Astrocyte (in vitro differentiated cells and primary cell): ENCODE results near the gene NLRP14. TPM values are rescaled to one million over a fixed set of nuclear protein-coding genes. Genes with fewer than 3 reads are reported as not detected.

ENCODE experiments used
- DNase-seq: peaks from one replicate; pipeline ENCODE4 v3.0.0-alpha.2; 2010; ENCODE audit warnings: low read depth
- FAIRE-seq: peaks from 2 replicates; lab custom pipeline; 2011; peaks lifted over from hg19 to GRCh38; lab: Jason Lieb, UNC
- H2AFZ ChIP-seq: 2 replicates; pipeline ENCODE4 v1.6.0; 2012; ENCODE audit warnings: low read depth, low read length, inconsistent platforms
- H3K27ac ChIP-seq: 2 replicates; pipeline ENCODE4 v1.5.1; 2011; ENCODE audit warnings: low read depth, low read length, inconsistent platforms
- H3K27me3 ChIP-seq: 2 replicates; pipeline ENCODE4 v1.6.0; 2011; ENCODE audit warnings: low read length, inconsistent platforms; ENCODE audit not compliant: insufficient read depth
- H3K36me3 ChIP-seq: 2 replicates; pipeline ENCODE4 v1.5.1; 2011; ENCODE audit warnings: low read length, inconsistent platforms; ENCODE audit not compliant: insufficient read depth
- H3K4me1 ChIP-seq: 2 replicates; pipeline ENCODE4 v1.5.1; 2011; ENCODE audit warnings: low read length, inconsistent platforms; ENCODE audit not compliant: insufficient read depth
- H3K4me2 ChIP-seq: 2 replicates; pipeline ENCODE4 v1.6.0; 2012; ENCODE audit warnings: low read length, inconsistent platforms
- H3K4me3 ChIP-seq: 2 replicates; pipeline ENCODE4 v1.5.1; 2011; ENCODE audit warnings: low read depth, mild to moderate bottlenecking, low read length, inconsistent platforms; ENCODE audit not compliant: insufficient read depth
- H3K79me2 ChIP-seq: 2 replicates; pipeline ENCODE4 v1.6.0; 2012; ENCODE audit warnings: mild to moderate bottlenecking, low read length, inconsistent platforms; ENCODE audit not compliant: insufficient read depth
- H3K9ac ChIP-seq: 2 replicates; pipeline ENCODE4 v1.6.0; 2012; ENCODE audit warnings: mild to moderate bottlenecking, low read length, inconsistent platforms
- H3K9me3 ChIP-seq: 2 replicates; pipeline ENCODE4 v1.5.1; 2012; ENCODE audit warnings: low read depth, mild to moderate bottlenecking, low read length, inconsistent platforms; ENCODE audit not compliant: insufficient read depth
- H4K20me1 ChIP-seq: 2 replicates; pipeline ENCODE4 v1.6.0; 2012; ENCODE audit warnings: low read length, inconsistent platforms; ENCODE audit not compliant: insufficient read depth
- H3K27ac Mint-ChIP-seq: one replicate; pipeline ENCODE4 v1.8.0; 2021; ENCODE audit warnings: mild to moderate bottlenecking, mixed read lengths; ENCODE audit not compliant: unreplicated experiment
- H3K27me3 Mint-ChIP-seq: one replicate; pipeline ENCODE4 v1.8.0; 2021; ENCODE audit warnings: low read depth, mixed read lengths; ENCODE audit not compliant: unreplicated experiment
- H3K36me3 Mint-ChIP-seq: one replicate; pipeline ENCODE4 v1.8.0; 2021; ENCODE audit warnings: low read depth, mixed read lengths; ENCODE audit not compliant: unreplicated experiment
- H3K4me1 Mint-ChIP-seq: one replicate; pipeline ENCODE4 v1.8.0; 2021; ENCODE audit warnings: low read depth, mixed read lengths; ENCODE audit not compliant: unreplicated experiment
- H3K4me3 Mint-ChIP-seq: one replicate; pipeline ENCODE4 v1.8.0; 2021; ENCODE audit warnings: mild to moderate bottlenecking, moderate library complexity, mixed read lengths; ENCODE audit not compliant: unreplicated experiment
- H3K9me3 Mint-ChIP-seq: one replicate; pipeline ENCODE4 v1.8.0; 2021; ENCODE audit warnings: mild to moderate bottlenecking, mixed read lengths; ENCODE audit not compliant: unreplicated experiment
- EZH2 ChIP-seq: IDR thresholded peaks from 2 replicates; pipeline ENCODE4 v1.6.1; 2012; ENCODE audit warnings: mild to moderate bottlenecking, low read length, inconsistent platforms; ENCODE audit not compliant: insufficient read depth
- total RNA-seq: library from RNA; stranded (reverse); gene quantifications from 2 replicates; pipeline ENCODE4 v1.2.1, GENCODE V29; 2021
- TF ChIP-seq, protein P1 (sequence below): IDR thresholded peaks from 2 replicates; pipeline ENCODE4 v1.5.1; 2011; ENCODE audit warnings: low read depth, mild to moderate bottlenecking, inconsistent platforms, low read length, moderate library complexity; ENCODE audit not compliant: insufficient read depth

Gene NLRP14
- total RNA-seq, 1 donor from 2014 or later: not detected

DNA sequence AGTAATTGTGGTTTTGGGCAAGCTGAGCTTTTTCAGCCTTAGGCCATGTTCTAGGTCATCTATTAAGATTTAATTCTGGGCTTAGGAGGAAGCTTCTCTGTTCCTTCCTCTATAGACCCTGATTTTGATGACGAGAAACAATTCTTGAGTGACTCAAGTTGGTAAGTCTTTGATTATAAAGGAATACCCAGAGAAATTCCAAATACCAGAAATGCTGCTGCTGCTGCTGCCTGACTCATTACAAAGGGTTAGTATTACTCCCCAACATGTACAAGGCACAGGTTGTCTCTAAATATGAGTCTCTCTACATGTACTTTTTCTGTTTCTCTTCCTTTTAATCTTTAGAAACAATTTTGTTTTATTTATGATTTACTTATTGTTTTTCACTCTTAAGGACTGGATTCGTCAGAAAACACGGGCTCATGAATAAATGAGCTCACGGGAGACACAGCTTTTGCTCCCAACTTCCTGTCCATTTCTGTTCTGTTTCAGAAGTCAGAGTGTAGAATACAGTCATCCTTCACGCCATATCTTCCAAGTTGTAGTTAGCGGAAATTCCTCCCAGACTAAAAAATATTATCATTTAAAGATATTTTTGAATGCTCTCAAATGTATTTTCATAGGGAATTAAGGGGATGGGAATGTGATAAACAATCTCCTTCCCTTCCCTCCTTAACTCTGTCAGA, 36.7 kb downstream of the NLRP14 start:
- Mint-ChIP-seq H3K4me3 (no peak overlapping the region), H3K36me3 (no peaks in the 10 kb centered on the region), H3K4me1 (peaks cover 8% of the 10 kb centered on the region), H3K27ac (peak overlapping the region; percentile 77), H3K9me3 (no peaks in the 10 kb centered on the region), H3K27me3 (no peaks in the 10 kb centered on the region)
- H3K4me2 ChIP-seq: no peak overlapping the region
- no peaks in the 10 kb centered on the region for H3K36me3 ChIP-seq
- no peak for DNase-seq
- H4K20me1 ChIP-seq: no peaks in the 10 kb centered on the region
- no peaks in the 10 kb centered on the region for H3K79me2 ChIP-seq
- TF ChIP-seq, protein P1, sequence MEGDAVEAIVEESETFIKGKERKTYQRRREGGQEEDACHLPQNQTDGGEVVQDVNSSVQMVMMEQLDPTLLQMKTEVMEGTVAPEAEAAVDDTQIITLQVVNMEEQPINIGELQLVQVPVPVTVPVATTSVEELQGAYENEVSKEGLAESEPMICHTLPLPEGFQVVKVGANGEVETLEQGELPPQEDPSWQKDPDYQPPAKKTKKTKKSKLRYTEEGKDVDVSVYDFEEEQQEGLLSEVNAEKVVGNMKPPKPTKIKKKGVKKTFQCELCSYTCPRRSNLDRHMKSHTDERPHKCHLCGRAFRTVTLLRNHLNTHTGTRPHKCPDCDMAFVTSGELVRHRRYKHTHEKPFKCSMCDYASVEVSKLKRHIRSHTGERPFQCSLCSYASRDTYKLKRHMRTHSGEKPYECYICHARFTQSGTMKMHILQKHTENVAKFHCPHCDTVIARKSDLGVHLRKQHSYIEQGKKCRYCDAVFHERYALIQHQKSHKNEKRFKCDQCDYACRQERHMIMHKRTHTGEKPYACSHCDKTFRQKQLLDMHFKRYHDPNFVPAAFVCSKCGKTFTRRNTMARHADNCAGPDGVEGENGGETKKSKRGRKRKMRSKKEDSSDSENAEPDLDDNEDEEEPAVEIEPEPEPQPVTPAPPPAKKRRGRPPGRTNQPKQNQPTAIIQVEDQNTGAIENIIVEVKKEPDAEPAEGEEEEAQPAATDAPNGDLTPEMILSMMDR: no peak
- TF ChIP-seq EZH2: no peak
- H3K9me3 ChIP-seq: no peaks in the 10 kb centered on the region
- H3K4me3 ChIP-seq: no peak overlapping the region
- H3K4me1 ChIP-seq: no peaks in the 10 kb centered on the region
- no peak overlapping the region for H2AFZ ChIP-seq
- no peak overlapping the region for H3K27ac ChIP-seq
- FAIRE-seq: no peak
- no peaks in the 10 kb centered on the region for H3K27me3 ChIP-seq
- no peak overlapping the region for H3K9ac ChIP-seq

DNA sequence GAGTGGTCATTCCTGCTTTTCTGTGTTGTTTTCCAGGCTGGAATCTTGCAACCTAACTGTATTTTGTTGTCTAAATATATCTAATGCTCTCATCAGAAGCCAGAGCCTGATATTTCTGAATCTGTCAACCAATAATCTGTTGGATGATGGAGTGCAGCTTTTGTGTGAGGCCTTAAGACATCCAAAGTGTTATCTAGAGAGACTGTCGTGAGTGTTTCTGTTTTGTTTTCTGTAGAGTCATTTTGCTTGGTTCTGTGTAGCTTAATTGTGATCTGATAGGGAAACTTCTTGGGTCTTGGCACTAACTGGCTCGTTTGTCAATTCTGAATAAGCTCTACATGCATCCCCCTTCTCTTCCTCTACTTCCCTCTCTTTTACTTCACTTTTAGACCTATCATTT, 37.4 kb downstream of the NLRP14 start:
- DNase-seq: no peak
- Histone ChIP-seq H3K27ac (no peak overlapping the region), H3K36me3 (no peaks in the 10 kb centered on the region), H3K27me3 (no peaks in the 10 kb centered on the region), H3K79me2 (no peaks in the 10 kb centered on the region), H3K9me3 (no peaks in the 10 kb centered on the region), H3K4me2 (no peak overlapping the region), H3K4me1 (no peaks in the 10 kb centered on the region), H3K4me3 (no peak overlapping the region), H2AFZ (no peak overlapping the region), H4K20me1 (no peaks in the 10 kb centered on the region), H3K9ac (no peak overlapping the region)
- TF ChIP-seq, protein P1: no peak
- H3K27ac Mint-ChIP-seq: no peak overlapping the region
- H3K4me1 Mint-ChIP-seq: peaks cover 8% of the 10 kb centered on the region
- H3K4me3 Mint-ChIP-seq: no peak overlapping the region
- H3K27me3 Mint-ChIP-seq: no peaks in the 10 kb centered on the region
- H3K9me3 Mint-ChIP-seq: no peaks in the 10 kb centered on the region
- no peaks in the 10 kb centered on the region for H3K36me3 Mint-ChIP-seq
- FAIRE-seq: no peak

DNA sequence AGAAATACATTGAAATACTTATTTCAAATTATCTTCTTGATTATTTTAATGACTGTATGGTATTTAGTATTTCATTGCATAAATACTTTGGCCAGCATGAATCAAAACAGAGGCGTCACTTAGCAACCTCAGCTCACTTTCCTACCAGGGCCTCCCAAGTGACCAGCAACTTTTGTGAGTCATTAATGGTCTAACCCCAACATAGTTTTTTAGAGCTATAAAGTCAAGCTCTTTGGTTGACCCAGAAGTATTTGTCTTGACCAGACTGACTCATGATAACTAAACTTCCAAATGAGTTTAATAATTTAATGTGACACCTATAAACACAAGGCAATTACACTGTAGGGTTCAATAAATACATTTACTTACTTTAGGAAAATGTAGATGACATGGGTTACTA, 40.6 kb downstream of the NLRP14 start:
- Mint-ChIP-seq H3K4me1 (peaks cover 18% of the 10 kb centered on the region), H3K4me3 (no peak overlapping the region), H3K27me3 (no peaks in the 10 kb centered on the region), H3K36me3 (no peaks in the 10 kb centered on the region), H3K27ac (peak overlapping the region; percentile 62), H3K9me3 (no peaks in the 10 kb centered on the region)
- Histone ChIP-seq H3K27ac (no peak overlapping the region), H3K79me2 (no peaks in the 10 kb centered on the region), H4K20me1 (no peaks in the 10 kb centered on the region), H3K4me1 (no peaks in the 10 kb centered on the region), H3K4me2 (no peak overlapping the region), H2AFZ (no peak overlapping the region), H3K36me3 (no peaks in the 10 kb centered on the region), H3K9me3 (no peaks in the 10 kb centered on the region), H3K9ac (no peak overlapping the region), H3K4me3 (no peak overlapping the region), H3K27me3 (no peaks in the 10 kb centered on the region)
- TF ChIP-seq EZH2: no peak
- TF ChIP-seq, protein P1: no peak
- DNase-seq: peak; percentile 26
- no peak for FAIRE-seq
